ENCODE results near the gene EHD1. TPM values are rescaled to one million over a fixed set of nuclear protein-coding genes. Genes with fewer than 3 reads are reported as not detected.
A peak's percentile ranks its signal among the peaks of the same experiment; 100 is the strongest.

EHD1 gene
- total and polyA plus RNA-seq, 2 of the 4 experiments (the other 2 are of a cell fraction) = 107 to 209 TPM

- CTCF ChIA-PET = interaction anchor here (0.6 to 2.2 kb wide), 5 partner anchors 12 to 42 kb away, joined by 3 to 15 read pairs (median 7); no protein-coding TSS in a partner anchor
- dilution Hi-C loops (cut with HindIII; ENCODE audit: low sequenced_read_pairs, unreplicated experiment) = no loop called here
Measured at GRCh38 chr11:64888729-64889511, 10.5 kb upstream of the EHD1 start.

More at GRCh38 chr11:64888729-64889511, 10.5 kb upstream of the EHD1 start:
- Histone ChIP-seq H2AK9ac (replicated peaks; ENCODE audit: low read depth, low read length, poor library complexity) (peak overlapping the region; percentile 83), H3K36me3 (ENCODE audit: control insufficient read depth, insufficient read depth, low read length) (no peaks in the 10 kb centered on the region), H4K8ac (ENCODE audit: low read depth in 2 of 2, low read length in 2 of 2) (peak overlapping the region in 1 of 2 experiments; percentile 7; a peak in 2 of 4 replicates), H3K4me1 (ENCODE audit: control insufficient read depth, insufficient read depth, low read length) (peaks cover 10% of the 10 kb centered on the region), H3K18ac (ENCODE audit: low read depth, low read length) (no peak overlapping the region), H3K23ac (ENCODE audit: low read depth, low read length) (no peak overlapping the region), H2BK15ac (ENCODE audit: low read depth, low read length) (no peak overlapping the region), H3K27me3 (ENCODE audit: control insufficient read depth, insufficient read depth, low read length) (no peaks in the 10 kb centered on the region), H3K79me1 (ENCODE audit: low read depth in 1 of 2, low read length in 2 of 2) (peaks cover 0 to 3% of the 10 kb centered on the region in 2 experiments; a peak in 1 of 4 replicates), H2AFZ (replicated peaks; ENCODE audit: low read length, poor library complexity) (peak overlapping the region; percentile 4), H3K4ac (ENCODE audit: low read depth, low read length) (0 out of 2 replicates have a peak overlapping the region, but pooled peaks have one; percentile 1), H3K14ac (replicated peaks; ENCODE audit: low read depth, low read length) (no peak overlapping the region), H3K9me3 (ENCODE audit: control insufficient read depth, insufficient read depth, low read length) (no peaks in the 10 kb centered on the region), H3K27ac (ENCODE audit: insufficient read depth, low read length) (no peak overlapping the region), H4K20me1 (ENCODE audit: insufficient read depth, low read length) (peaks cover 3% of the 10 kb centered on the region; the same call in 1 of the 2 replicates), H3K4me3 (ENCODE audit: insufficient read depth, low read depth, low read length) (no peak overlapping the region), H3K9ac (ENCODE audit: low read depth, low read length) (no peak overlapping the region), H4K91ac (ENCODE audit: insufficient read depth, low read depth, low read length) (no peak overlapping the region), H4K5ac (ENCODE audit: low read depth, low read length) (no peak overlapping the region), H2BK120ac (ENCODE audit: low read depth, low read length) (no peak overlapping the region), H3K4me2 (ENCODE audit: low read depth, low read length) (no peak overlapping the region), H3K9me1 (ENCODE audit: insufficient read depth, low read length) (peaks cover 12% of the 10 kb centered on the region), H3K56ac (ENCODE audit: extremely low read depth, insufficient read depth, low read length) (no peak overlapping the region), H2BK20ac (ENCODE audit: low read depth, low read length) (no peak overlapping the region; the same call in 1 of the 2 replicates), H2AK5ac (ENCODE audit: low read depth, low read length) (peak overlapping the region; percentile 14), H2BK5ac (ENCODE audit: low read depth, low read length, poor library complexity, severe bottlenecking) (no peak overlapping the region)
- TF ChIP-seq MAZ (IDR thresholded peaks at IDR 0.05; ENCODE audit: borderline replicate concordance, low read depth, low read length) (0 out of 2 replicates have a peak, but pooled peaks have one; percentile 24), BHLHE40 (IDR thresholded peaks at IDR 0.05; ENCODE audit: low read depth, low read length) (no peak)
- in situ Hi-C loops (cut with MboI; ENCODE audit: low sequenced_read_pairs) = no loop called here
- DNase-seq = no peak
- POLR2A ChIA-PET (ENCODE audit: unreplicated experiment) = no interaction called here
- no TSS peak for BruUV-seq (replicated peaks)
- ATAC-seq (ENCODE audit: low read depth) = no peak
- WGBS, 2 experiments (ENCODE audit: extremely low coverage in 2 of 2, insufficient read length in 1 of 2) = 48% methylated on average over 5 of the region's 9 CpGs; no CpG with 5 or more reads in 1 of the 2 experiments
- intact Hi-C loops (cut with micrococcal nuclease) = loop anchor here (1.0 kb wide), 1 partner anchor 42 kb away; no protein-coding TSS in a partner anchor

Measured in IMR-90 (cell line).